HG03280 (cell line): Measurements from ENCODE around the gene ALCAM.

Source experiments
- ATAC-seq: cut with Tn5 transposase; IDR thresholded peaks from one replicate; pipeline ENCODE4 v1.9.1; 2021; ENCODE audit warnings: mild to moderate bottlenecking, moderate library complexity; ENCODE audit not compliant: unreplicated experiment

The ALCAM gene

DNA sequence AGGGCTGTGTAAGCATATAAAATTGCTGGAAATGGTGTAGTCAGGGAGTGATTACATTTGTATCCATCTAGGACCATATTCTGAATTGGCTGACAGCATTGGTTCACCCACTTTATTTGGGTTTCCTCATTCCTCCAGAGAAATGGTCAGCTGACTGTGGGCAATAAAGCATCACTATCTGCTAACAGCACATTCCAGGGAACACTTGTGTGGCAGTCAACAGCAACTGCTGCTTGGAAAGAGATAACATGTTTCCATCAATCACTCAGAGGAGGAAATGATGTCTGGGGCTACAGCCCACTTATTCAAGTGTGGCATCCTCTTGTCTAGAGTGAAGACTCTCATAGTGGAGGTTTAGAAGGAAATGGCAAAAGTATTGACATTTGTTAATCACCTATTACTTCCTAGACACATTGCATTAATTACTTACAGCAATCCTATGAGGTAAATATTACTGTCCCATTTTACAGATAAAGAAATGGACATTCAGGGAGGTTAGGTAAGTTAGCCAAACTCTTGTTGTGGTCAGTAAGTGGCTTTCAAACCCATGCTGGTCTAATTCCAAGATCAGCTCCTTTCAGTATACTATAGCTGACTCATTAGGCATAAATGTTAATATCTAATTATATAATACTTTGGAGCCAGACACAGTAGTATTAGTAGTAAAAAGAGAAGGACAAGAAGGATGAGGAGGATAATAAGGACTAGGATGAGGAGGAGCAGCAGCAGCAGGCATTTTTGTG lies 247.8 kb downstream of the ALCAM start:
- no peak for ATAC-seq

DNA sequence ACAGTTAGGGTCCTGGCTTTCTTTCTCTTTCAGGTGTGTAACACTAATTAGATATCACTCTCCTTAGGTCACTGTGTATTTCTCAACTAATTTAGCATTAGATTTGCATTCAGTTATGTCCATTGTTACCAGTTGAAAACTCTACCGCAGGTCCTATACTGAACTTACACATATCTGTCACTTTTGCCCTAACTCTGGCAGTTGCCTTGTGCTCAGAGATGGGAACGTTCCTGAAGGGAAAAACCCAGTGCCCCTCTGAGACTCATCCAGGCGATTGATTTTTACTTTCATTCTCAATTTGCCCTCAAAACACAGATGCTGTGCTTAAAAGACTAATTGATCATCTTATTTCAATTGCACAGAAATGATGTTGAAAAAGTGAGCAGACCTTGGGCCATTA lies 249.1 kb downstream of the ALCAM start:
- ATAC-seq = no peak

DNA sequence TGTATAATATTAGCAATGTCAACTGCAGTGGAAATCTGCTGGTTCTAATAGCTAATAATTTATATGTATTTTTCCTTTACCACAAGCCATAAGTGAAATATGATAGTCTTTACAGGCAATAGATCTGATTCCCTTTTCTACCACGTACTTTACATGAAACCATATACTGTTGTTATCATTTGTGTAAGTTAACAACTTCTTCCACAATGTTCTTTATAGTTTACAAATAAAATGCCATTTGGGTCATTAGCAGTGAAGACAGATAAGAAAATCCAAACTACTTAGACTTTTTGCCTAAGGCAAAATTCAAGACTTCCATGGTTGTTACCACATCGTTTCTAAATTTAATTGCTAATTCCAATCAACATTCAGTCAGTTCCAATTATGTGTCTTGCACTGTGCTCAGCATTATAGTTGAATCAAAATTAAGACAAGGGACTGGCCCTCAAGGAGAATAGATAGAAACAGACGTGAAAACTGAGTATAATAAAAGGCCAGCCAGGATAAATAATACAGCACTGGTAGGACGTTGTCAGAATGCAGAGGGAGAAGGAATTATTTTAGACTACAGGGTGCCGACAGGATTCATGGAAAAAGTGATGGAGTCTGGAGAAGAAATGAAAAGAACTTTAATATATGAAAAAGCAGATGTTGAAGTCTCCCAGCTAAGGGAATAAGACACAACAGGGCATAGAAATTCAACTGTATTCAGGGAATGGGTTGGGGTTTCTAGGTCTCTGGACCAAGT lies 249.8 kb downstream of the ALCAM start:
- ATAC-seq = no peak

- ATAC-seq = no peak
Observed at GRCh38 chr3:105618556-105618955, 251.8 kb downstream of the ALCAM start.

DNA sequence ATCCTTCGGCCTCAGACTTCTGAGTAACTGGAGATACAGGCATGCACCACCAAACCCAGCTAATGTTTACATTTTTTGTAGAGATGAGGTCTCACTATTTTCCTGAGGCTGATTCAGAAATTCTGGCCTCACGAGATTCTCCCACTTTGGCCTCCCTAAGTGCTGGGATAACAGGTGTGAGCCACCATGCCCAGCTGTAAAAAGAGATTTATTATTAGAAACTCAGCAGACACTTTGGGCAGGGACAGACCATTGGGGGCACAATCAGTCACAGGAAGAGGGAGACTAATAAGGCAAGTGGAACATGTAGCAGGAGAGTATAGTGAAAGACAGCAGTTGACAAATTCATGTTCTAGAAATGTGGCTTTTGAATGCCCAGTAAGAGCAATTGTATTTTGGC lies 252.9 kb downstream of the ALCAM start:
- ATAC-seq = no peak

DNA sequence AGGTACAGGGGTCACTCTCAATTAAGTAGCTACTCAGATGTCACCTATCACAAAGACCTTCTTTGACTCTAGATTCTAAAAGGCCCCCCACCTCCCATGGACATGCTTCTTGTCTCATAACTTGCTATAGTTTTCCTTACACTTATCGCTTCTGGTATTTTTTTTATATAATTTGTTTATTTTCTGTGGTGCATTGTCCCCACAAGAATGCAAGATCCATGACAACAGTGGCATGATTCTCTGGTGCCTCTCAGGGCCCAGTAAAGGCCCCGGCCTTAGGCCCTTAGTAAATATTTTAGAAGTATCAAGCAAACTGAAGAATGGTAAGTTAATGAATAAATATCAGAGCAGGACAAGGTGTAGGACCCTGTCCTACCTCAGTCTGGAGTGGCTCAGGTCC lies 253.5 kb downstream of the ALCAM start:
- ATAC-seq = no peak

DNA sequence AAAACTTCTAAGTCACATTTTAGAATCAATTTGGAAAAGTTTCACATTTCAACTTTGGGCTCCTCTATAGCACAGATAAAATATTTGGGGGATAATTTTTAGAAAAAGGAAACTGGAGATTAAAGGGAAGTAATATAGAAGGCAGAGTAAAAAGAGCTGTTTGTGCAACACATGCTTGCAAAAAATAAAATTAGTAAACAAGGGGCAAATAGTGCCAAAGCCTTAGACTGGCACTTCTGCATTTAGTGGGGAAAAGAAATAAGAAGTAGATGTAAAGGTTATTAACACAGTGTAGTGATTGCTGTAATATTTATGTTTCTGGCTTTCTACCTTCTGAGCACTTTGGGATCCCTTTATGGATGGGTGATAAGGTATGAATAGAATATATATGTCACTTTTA lies 255.5 kb downstream of the ALCAM start:
- no peak for ATAC-seq
